Colon (tissue), 2 donors: ENCODE data around the gene ATOX1.

Source experiments
- FAIRE-seq: peaks from 2 replicates; lab custom pipeline; 2012; peaks lifted over from hg19 to GRCh38; lab: Jason Lieb, UNC
- donor health status: control.
- donor health status: control.

ATOX1 gene

GRCh38 chr5:151697452-151697851, 61.0 kb downstream of the ATOX1 start:
- FAIRE-seq, result no peak

GRCh38 chr5:151696470-151697061, 61.9 kb downstream of the ATOX1 start:
- no peak for FAIRE-seq

- no peak for FAIRE-seq
These were observed 63.0 kb downstream of the ATOX1 start for GRCh38 chr5:151695464-151695863.

GRCh38 chr5:151694035-151694485, 64.4 kb downstream of the ATOX1 start:
- FAIRE-seq, result no peak
